ENCODE data around the gene SHROOM4.

SHROOM4 gene

DNA sequence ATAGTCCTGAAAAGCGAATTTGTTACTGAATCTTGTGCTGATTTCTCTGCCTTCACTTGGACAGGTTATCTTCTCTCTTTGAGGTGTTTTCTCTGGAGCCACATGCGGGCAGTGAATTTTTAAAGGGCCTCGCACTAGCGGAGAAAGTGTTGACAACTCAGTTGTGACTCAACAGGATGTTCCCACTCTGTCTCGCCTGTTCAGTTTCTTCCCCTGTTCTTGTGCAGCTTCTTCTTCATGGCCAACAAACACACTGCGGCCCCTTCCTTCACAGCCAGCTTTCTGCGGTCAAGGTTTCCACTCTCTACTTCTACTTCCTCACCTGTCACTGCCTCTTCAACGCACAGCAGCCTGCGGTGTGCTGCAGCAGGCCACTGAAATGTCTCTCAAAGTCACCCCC lies 1.1 kb upstream of the SHROOM4 start:
- Mint-ChIP-seq H3K4me3 (peak overlapping the region; percentile 33 to 91 (median 64)), H3K9me3 (peaks cover 4% of the 10 kb centered on the region), H3K27me3 (ENCODE audit: low read depth) (no peaks in the 10 kb centered on the region), H3K36me3 (ENCODE audit: low read depth) (peaks cover 5% of the 10 kb centered on the region), H3K27ac (peak overlapping the region; percentile 94 to 95 (median 94)), H3K4me1 (peaks cover 7% of the 10 kb centered on the region)
- TF ChIP-seq, protein P1, sequence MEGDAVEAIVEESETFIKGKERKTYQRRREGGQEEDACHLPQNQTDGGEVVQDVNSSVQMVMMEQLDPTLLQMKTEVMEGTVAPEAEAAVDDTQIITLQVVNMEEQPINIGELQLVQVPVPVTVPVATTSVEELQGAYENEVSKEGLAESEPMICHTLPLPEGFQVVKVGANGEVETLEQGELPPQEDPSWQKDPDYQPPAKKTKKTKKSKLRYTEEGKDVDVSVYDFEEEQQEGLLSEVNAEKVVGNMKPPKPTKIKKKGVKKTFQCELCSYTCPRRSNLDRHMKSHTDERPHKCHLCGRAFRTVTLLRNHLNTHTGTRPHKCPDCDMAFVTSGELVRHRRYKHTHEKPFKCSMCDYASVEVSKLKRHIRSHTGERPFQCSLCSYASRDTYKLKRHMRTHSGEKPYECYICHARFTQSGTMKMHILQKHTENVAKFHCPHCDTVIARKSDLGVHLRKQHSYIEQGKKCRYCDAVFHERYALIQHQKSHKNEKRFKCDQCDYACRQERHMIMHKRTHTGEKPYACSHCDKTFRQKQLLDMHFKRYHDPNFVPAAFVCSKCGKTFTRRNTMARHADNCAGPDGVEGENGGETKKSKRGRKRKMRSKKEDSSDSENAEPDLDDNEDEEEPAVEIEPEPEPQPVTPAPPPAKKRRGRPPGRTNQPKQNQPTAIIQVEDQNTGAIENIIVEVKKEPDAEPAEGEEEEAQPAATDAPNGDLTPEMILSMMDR (IDR thresholded peaks at IDR 0.05; ENCODE audit: unreplicated experiment in 3 of 3): no peak

DNA sequence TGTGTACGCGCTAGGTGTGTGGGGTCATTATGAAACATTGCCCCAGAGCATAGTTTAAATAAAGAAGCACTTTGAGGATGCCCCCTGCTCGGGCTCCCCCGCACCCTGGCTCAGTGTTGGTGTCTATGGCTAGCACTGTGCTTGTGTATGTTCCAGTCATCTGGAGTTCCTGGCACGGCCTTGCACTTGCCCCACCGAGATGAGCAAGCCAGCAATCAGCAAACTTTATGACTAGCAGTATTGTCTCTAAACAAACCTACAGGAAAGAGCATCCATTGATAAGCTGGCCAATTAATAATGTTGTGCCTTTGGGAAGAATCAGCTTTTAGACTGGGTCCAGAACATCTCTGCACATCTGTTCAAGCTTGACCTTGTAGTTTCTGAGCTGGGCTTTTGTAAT lies 707 bp upstream of the SHROOM4 start:
- peak overlapping the region; percentile 90 to 95 (median 91) for H3K4me3 Mint-ChIP-seq
- TF ChIP-seq, protein P1 (IDR thresholded peaks at IDR 0.05; ENCODE audit: unreplicated experiment in 3 of 3): no peak
- peaks cover 4% of the 10 kb centered on the region for H3K9me3 Mint-ChIP-seq
- H3K27me3 Mint-ChIP-seq (ENCODE audit: low read depth): no peaks in the 10 kb centered on the region
- peaks cover 6% of the 10 kb centered on the region for H3K36me3 Mint-ChIP-seq (ENCODE audit: low read depth)
- peaks cover 7% of the 10 kb centered on the region for H3K4me1 Mint-ChIP-seq
- peak overlapping the region; percentile 94 to 95 (median 94) for H3K27ac Mint-ChIP-seq

DNA sequence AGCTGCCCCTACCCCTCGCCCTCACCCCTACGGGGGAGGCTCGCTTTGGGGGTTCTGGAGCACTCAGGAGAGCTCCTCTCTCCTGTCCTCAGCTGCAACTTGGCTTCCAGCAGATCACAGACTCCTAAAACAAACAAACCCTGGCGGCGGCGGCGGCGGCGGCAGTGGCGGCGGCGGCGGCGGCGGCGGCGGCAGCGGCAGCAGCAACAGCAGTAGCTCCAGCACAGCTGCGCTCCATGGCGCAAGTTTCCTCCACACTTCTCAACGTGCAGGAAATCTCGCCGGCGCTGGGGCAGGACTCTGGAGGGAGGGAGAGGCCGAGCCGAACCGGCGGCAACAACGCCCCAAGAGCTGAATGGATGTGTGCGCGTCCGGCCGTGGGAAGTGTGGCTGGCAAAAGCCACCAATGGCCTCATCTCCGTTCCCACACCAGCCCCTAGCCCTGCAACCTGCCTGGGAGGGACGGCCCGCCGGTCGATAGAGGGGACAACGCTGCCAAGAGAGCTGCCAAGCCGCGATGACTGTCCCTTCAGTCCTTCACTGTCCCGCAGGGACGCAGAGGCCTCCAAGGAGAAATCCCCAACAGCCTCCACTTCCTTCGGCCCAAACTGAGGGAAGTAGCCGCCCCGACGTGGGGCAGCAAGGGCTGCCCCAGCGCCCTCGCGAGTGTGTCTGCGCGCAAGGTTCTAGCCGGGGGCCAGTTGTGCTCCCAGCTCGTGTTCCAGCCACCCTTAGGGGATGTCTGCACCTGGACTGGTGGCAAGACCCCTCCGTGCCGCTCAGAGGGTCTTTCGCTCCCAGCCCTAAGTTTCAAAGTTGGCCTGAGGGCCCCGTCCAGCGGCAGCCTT lies 775 bp downstream of the SHROOM4 start:
- peaks cover 4% of the 10 kb centered on the region for H3K9me3 Mint-ChIP-seq
- H3K27ac Mint-ChIP-seq: peak overlapping the region; percentile 24 to 94 (median 94)
- no peaks in the 10 kb centered on the region for H3K27me3 Mint-ChIP-seq (ENCODE audit: low read depth)
- peaks cover 7% of the 10 kb centered on the region for H3K4me1 Mint-ChIP-seq
- TF ChIP-seq, protein P1 (IDR thresholded peaks at IDR 0.05; ENCODE audit: unreplicated experiment in 3 of 3): no peak
- H3K36me3 Mint-ChIP-seq (ENCODE audit: low read depth): peaks cover 6% of the 10 kb centered on the region
- peak overlapping the region; percentile 90 to 95 (median 91) for H3K4me3 Mint-ChIP-seq

DNA sequence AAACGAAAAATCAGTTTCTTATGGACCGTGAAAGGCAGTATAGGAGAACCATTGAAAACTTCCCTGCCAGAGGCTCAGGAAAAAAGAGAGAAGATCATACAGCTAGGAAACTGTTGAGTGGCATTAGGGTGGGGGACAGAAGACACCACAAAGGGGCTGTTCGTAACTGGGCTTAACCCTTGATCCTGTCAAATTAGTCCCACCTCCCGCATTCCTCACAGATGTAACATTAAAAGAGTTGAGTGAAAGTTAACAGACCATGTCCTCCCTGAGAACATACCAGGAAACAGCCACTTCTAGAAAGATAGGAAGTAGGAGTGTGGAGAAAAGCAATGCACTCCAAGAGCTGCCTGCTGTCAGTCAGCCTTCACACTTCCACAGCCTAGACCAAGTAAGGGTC lies 8.7 kb downstream of the SHROOM4 start:
- H3K4me3 Mint-ChIP-seq: peak overlapping the region in 2 of 3 experiments; percentile 6 to 26
- peaks cover 11% of the 10 kb centered on the region for H3K36me3 Mint-ChIP-seq (ENCODE audit: low read depth)
- H3K27ac Mint-ChIP-seq: peak overlapping the region; percentile 93 to 96 (median 93)
- H3K4me1 Mint-ChIP-seq: peaks cover 15% of the 10 kb centered on the region
- TF ChIP-seq, protein P1 (IDR thresholded peaks at IDR 0.05; ENCODE audit: unreplicated experiment in 3 of 3): no peak
- H3K9me3 Mint-ChIP-seq: no peaks in the 10 kb centered on the region
- no peaks in the 10 kb centered on the region for H3K27me3 Mint-ChIP-seq (ENCODE audit: low read depth)

DNA sequence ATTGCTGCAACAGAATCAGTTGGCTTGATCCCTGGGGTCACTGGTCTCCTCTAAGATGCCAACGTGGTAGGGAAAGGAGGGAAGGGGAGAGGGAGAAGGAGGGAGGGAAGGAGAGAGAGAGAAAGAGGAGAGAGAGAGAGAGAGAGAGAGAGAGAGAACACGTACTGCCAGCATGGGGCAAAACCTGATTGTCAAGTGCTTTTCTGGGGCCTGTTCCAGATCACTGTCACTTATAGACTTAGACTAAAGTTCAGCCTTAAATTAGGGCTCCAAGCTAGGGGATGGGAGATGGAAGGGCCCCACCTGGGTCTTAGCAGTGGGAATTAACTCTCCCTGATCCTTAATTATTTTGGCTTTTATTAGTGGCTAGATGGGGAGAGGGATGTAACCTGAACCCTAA lies 12.9 kb downstream of the SHROOM4 start:
- Mint-ChIP-seq H3K4me3 (no peak overlapping the region), H3K27ac (peak overlapping the region; percentile 60 to 91 (median 61)), H3K9me3 (no peaks in the 10 kb centered on the region), H3K27me3 (ENCODE audit: low read depth) (no peaks in the 10 kb centered on the region), H3K36me3 (ENCODE audit: low read depth) (peaks cover 6% of the 10 kb centered on the region), H3K4me1 (peaks cover 23% of the 10 kb centered on the region)
- TF ChIP-seq, protein P1 (IDR thresholded peaks at IDR 0.05; ENCODE audit: unreplicated experiment in 3 of 3): no peak

Measured in nephron (organoid).